Trophoblast cell (in vitro differentiated cells and primary cell): ENCODE data around the gene TMED7.
A peak's percentile ranks its signal among the peaks of the same experiment; 100 is the strongest.

Experiments used
- DNase-seq, 2 donors: peaks; one replicate each; pipeline ENCODE4 v3.0.0-alpha.2; 2016
- H2AFZ ChIP-seq: 2 replicates; pipeline ENCODE4 v1.6.1; 2013; ENCODE audit warnings: low read length, moderate library complexity, mild to moderate bottlenecking; ENCODE audit not compliant: insufficient read depth, poor library complexity
- H2AK5ac ChIP-seq: 2 replicates; pipeline ENCODE4 v1.6.1; 2013; ENCODE audit warnings: mild to moderate bottlenecking, low read length
- H2BK120ac ChIP-seq: 2 replicates; pipeline ENCODE4 v1.6.1; 2013; ENCODE audit warnings: low read length, mild to moderate bottlenecking, moderate library complexity; ENCODE audit not compliant: insufficient read depth, poor library complexity
- H2BK12ac ChIP-seq: 2 replicates; pipeline ENCODE4 v1.6.1; 2013; ENCODE audit warnings: mild to moderate bottlenecking, low read length, moderate library complexity
- H2BK5ac ChIP-seq: 2 replicates; pipeline ENCODE4 v1.6.1; 2013; ENCODE audit warnings: low read length, low read depth, moderate library complexity, mild to moderate bottlenecking; ENCODE audit not compliant: poor library complexity
- H3K14ac ChIP-seq: 2 replicates; pipeline ENCODE4 v1.6.1; 2013; ENCODE audit warnings: mild to moderate bottlenecking, low read length
- H3K18ac ChIP-seq: 2 replicates; pipeline ENCODE4 v1.6.1; 2013; ENCODE audit warnings: mild to moderate bottlenecking, low read length
- H3K23ac ChIP-seq: 2 replicates; pipeline ENCODE4 v1.6.1; 2013; ENCODE audit warnings: low read length
- H3K27ac ChIP-seq: 2 replicates; pipeline ENCODE4 v1.5.1; 2013; ENCODE audit warnings: low read depth, mild to moderate bottlenecking, inconsistent platforms, low read length, moderate library complexity
- H3K27me3 ChIP-seq: 2 replicates; pipeline ENCODE4 v1.6.1; 2013; ENCODE audit warnings: inconsistent platforms, mild to moderate bottlenecking, low read length, moderate library complexity; ENCODE audit not compliant: insufficient read depth
- H3K36me3 ChIP-seq, 2 experiments: 1 replicate in 1 of 2; 2 replicates in 1 of 2; pipeline ENCODE4 v1.6.1; 2013; ENCODE audit warnings: low read length in 2 of 2, mild to moderate bottlenecking in 2 of 2, moderate library complexity in 1 of 2; ENCODE audit not compliant: insufficient read depth in 2 of 2, control insufficient read depth in 1 of 2
- H3K4ac ChIP-seq: 2 replicates; pipeline ENCODE4 v1.6.1; 2013; ENCODE audit warnings: low read depth, mild to moderate bottlenecking, low read length, moderate library complexity
- H3K4me1 ChIP-seq, 2 experiments: 1 replicate in 1 of 2; 2 replicates in 1 of 2; pipeline ENCODE4 v1.6.1; 2013; ENCODE audit warnings: low read length in 2 of 2, mild to moderate bottlenecking in 2 of 2, moderate library complexity in 1 of 2; ENCODE audit not compliant: insufficient read depth in 2 of 2, control insufficient read depth in 1 of 2
- H3K4me2 ChIP-seq: 2 replicates; pipeline ENCODE4 v1.6.1; 2013; ENCODE audit warnings: inconsistent platforms, mild to moderate bottlenecking, low read length, moderate library complexity
- H3K4me3 ChIP-seq: 2 replicates; pipeline ENCODE4 v1.5.1; 2013; ENCODE audit warnings: mild to moderate bottlenecking, low read depth, low read length, inconsistent platforms
- H3K79me1 ChIP-seq: one replicate; pipeline ENCODE4 v1.6.1; 2013; ENCODE audit warnings: low read length
- H3K79me2 ChIP-seq: 2 replicates; pipeline ENCODE4 v1.6.1; 2013; ENCODE audit warnings: low read length, mild to moderate bottlenecking; ENCODE audit not compliant: control insufficient read depth, insufficient read depth, poor library complexity
- H3K9ac ChIP-seq: 2 replicates; pipeline ENCODE4 v1.6.1; 2013; ENCODE audit warnings: mild to moderate bottlenecking, low read length
- H3K9me3 ChIP-seq: 2 replicates; pipeline ENCODE4 v1.6.1; 2013; ENCODE audit warnings: low read depth, mild to moderate bottlenecking, control low read depth, inconsistent platforms, low read length; ENCODE audit not compliant: insufficient read depth
- H4K12ac ChIP-seq: 2 replicates; pipeline ENCODE4 v1.6.1; 2013; ENCODE audit warnings: low read depth, mild to moderate bottlenecking, low read length, moderate library complexity
- H4K8ac ChIP-seq: 2 replicates; pipeline ENCODE4 v1.6.1; 2013; ENCODE audit warnings: low read depth, mild to moderate bottlenecking, low read length, moderate library complexity
- H4K91ac ChIP-seq: one replicate; pipeline ENCODE4 v1.6.1; 2013; ENCODE audit warnings: low read depth, mild to moderate bottlenecking, low read length, moderate library complexity
- WGBS: extraction: QIAGEN DNeasy Blood & Tissue Kit; methylation state at CpG from one replicate; pipeline ENCODE4 v1.1.7; 2013; ENCODE audit warnings: missing lambda C conversion rate; ENCODE audit not compliant: insufficient read length, insufficient coverage; ENCODE audit errors: extremely low coverage; 5-methylcytosine and 5-hydroxymethylcytosine counted together

The TMED7 gene

GRCh38 chr5:115580941-115581340 is 44.9 kb downstream of the TMED7 start:
- no peaks in the 10 kb centered on the region for H3K9me3 ChIP-seq
- no peak overlapping the region for H4K91ac ChIP-seq
- H2BK5ac ChIP-seq = no peak overlapping the region
- no peak overlapping the region for H3K4ac ChIP-seq
- no peak overlapping the region for H2AK5ac ChIP-seq
- no peaks in the 10 kb centered on the region for H3K4me1 ChIP-seq
- H3K18ac ChIP-seq = no peak overlapping the region
- H4K12ac ChIP-seq = no peak overlapping the region
- H2AFZ ChIP-seq = no peak overlapping the region
- no peaks in the 10 kb centered on the region for H3K79me1 ChIP-seq
- H2BK120ac ChIP-seq = no peak overlapping the region
- no peaks in the 10 kb centered on the region for H3K79me2 ChIP-seq
- H3K27me3 ChIP-seq = no peaks in the 10 kb centered on the region
- no peak overlapping the region for H3K4me3 ChIP-seq
- no peak overlapping the region for H3K27ac ChIP-seq
- H2BK12ac ChIP-seq = no peak overlapping the region
- WGBS = no CpG with 5 or more reads among the region's 2 CpGs
- no peak overlapping the region for H3K9ac ChIP-seq
- no peak for DNase-seq
- H3K4me2 ChIP-seq = no peak overlapping the region
- H3K23ac ChIP-seq = no peak overlapping the region
- no peak overlapping the region for H3K14ac ChIP-seq
- H3K36me3 ChIP-seq = no peaks in the 10 kb centered on the region
- no peak overlapping the region for H4K8ac ChIP-seq

GRCh38 chr5:115579747-115580173 is 46.1 kb downstream of the TMED7 start:
- H2BK120ac ChIP-seq = no peak overlapping the region
- H3K9me3 ChIP-seq = no peaks in the 10 kb centered on the region
- no peak overlapping the region for H3K14ac ChIP-seq
- no peak overlapping the region for H3K4me3 ChIP-seq
- H4K91ac ChIP-seq = no peak overlapping the region
- no CpG with 5 or more reads among the region's 6 CpGs for WGBS
- peak in 1 of 2 donors; percentile 39 for DNase-seq
- H4K12ac ChIP-seq = no peak overlapping the region
- H4K8ac ChIP-seq = no peak overlapping the region
- H3K23ac ChIP-seq = no peak overlapping the region
- no peak overlapping the region for H2BK12ac ChIP-seq
- H3K36me3 ChIP-seq = no peaks in the 10 kb centered on the region
- H2BK5ac ChIP-seq = no peak overlapping the region
- H3K4ac ChIP-seq = no peak overlapping the region
- H3K9ac ChIP-seq = no peak overlapping the region
- no peak overlapping the region for H3K27ac ChIP-seq
- no peak overlapping the region for H3K4me2 ChIP-seq
- H3K79me2 ChIP-seq = no peaks in the 10 kb centered on the region
- H2AFZ ChIP-seq = no peak overlapping the region
- H3K79me1 ChIP-seq = no peaks in the 10 kb centered on the region
- H2AK5ac ChIP-seq = no peak overlapping the region
- no peaks in the 10 kb centered on the region for H3K4me1 ChIP-seq
- H3K18ac ChIP-seq = no peak overlapping the region
- no peaks in the 10 kb centered on the region for H3K27me3 ChIP-seq

GRCh38 chr5:115579216-115579615 is 46.6 kb downstream of the TMED7 start:
- no peak overlapping the region for H2AK5ac ChIP-seq
- no peaks in the 10 kb centered on the region for H3K36me3 ChIP-seq
- no peak overlapping the region for H3K4ac ChIP-seq
- no peak overlapping the region for H2AFZ ChIP-seq
- no peaks in the 10 kb centered on the region for H3K79me2 ChIP-seq
- no peak overlapping the region for H3K18ac ChIP-seq
- no peak overlapping the region for H3K23ac ChIP-seq
- H3K9me3 ChIP-seq = no peaks in the 10 kb centered on the region
- no peak overlapping the region for H3K9ac ChIP-seq
- H2BK12ac ChIP-seq = no peak overlapping the region
- H4K8ac ChIP-seq = no peak overlapping the region
- H3K27ac ChIP-seq = no peak overlapping the region
- DNase-seq = no peak
- H2BK120ac ChIP-seq = no peak overlapping the region
- H3K4me3 ChIP-seq = no peak overlapping the region
- no peak overlapping the region for H3K4me2 ChIP-seq
- H3K4me1 ChIP-seq = no peaks in the 10 kb centered on the region
- H3K79me1 ChIP-seq = no peaks in the 10 kb centered on the region
- H4K12ac ChIP-seq = no peak overlapping the region
- no peak overlapping the region for H4K91ac ChIP-seq
- no peaks in the 10 kb centered on the region for H3K27me3 ChIP-seq
- H2BK5ac ChIP-seq = no peak overlapping the region
- H3K14ac ChIP-seq = no peak overlapping the region
- no CpG with 5 or more reads among the region's 3 CpGs for WGBS

- H3K9me3 ChIP-seq = no peaks in the 10 kb centered on the region
- H4K8ac ChIP-seq = no peak overlapping the region
- no peak overlapping the region for H2BK12ac ChIP-seq
- no peaks in the 10 kb centered on the region for H3K36me3 ChIP-seq
- H3K27ac ChIP-seq = no peak overlapping the region
- no peak overlapping the region for H3K18ac ChIP-seq
- H3K79me1 ChIP-seq = no peaks in the 10 kb centered on the region
- no peak overlapping the region for H4K12ac ChIP-seq
- H3K4me2 ChIP-seq = no peak overlapping the region
- H3K9ac ChIP-seq = no peak overlapping the region
- no peaks in the 10 kb centered on the region for H3K79me2 ChIP-seq
- no peak overlapping the region for H3K4ac ChIP-seq
- no peak overlapping the region for H4K91ac ChIP-seq
- no peak overlapping the region for H3K4me3 ChIP-seq
- H3K4me1 ChIP-seq = no peaks in the 10 kb centered on the region
- H2AFZ ChIP-seq = no peak overlapping the region
- no peak overlapping the region for H3K23ac ChIP-seq
- WGBS = no CpG with 5 or more reads among the region's 3 CpGs
- no peak overlapping the region for H2BK120ac ChIP-seq
- no peak overlapping the region for H2BK5ac ChIP-seq
- H2AK5ac ChIP-seq = no peak overlapping the region
- no peak overlapping the region for H3K14ac ChIP-seq
- H3K27me3 ChIP-seq = no peaks in the 10 kb centered on the region
- DNase-seq = no peak
Observed at GRCh38 chr5:115578657-115579056, 47.2 kb downstream of the TMED7 start.
